Caco-2 (cell line): ENCODE measurements around the gene PCNA. TPM values are rescaled to one million over a fixed set of nuclear protein-coding genes. Genes with fewer than 3 reads are reported as not detected.

Source experiments
- BruUV-seq: library from RNA; stranded (reverse); fragments of 400-500 nt; replicated peaks from 2 replicates; lab custom pipeline; 2021; lab: Mats Ljungman, UMichigan
- CTCF ChIA-PET: fragments of 300-600 bp; sonication (Branson Sonifier 250); formaldehyde crosslinking; loops from one replicate; lab custom pipeline; 2022; ENCODE audit warnings: antibody characterized with exemption; lab: Charles Lee
- POLR2A ChIA-PET: fragments of 300-600 bp; sonication (Branson Sonifier 250); formaldehyde crosslinking; loops from one replicate; lab custom pipeline; 2022; ENCODE audit warnings: antibody characterized with exemption; lab: Charles Lee
- DNase-seq, 2 experiments: peaks; one replicate each; pipeline versions ENCODE4 v3.0.0 to v3.0.0-alpha.2; 2020 to 2022
- H3K27me3 ChIP-seq: replicated peaks from 2 replicates; pipeline ENCODE4 v1.6.0; 2011; ENCODE audit warnings: low read length; ENCODE audit not compliant: control insufficient read depth, insufficient read depth
- H3K36me3 ChIP-seq: 2 replicates; pipeline ENCODE4 v1.5.1; 2011; ENCODE audit warnings: low read length; ENCODE audit not compliant: control insufficient read depth, insufficient read depth
- H3K4me1 ChIP-seq: fragments of 250-450 bp; sonication (Bioruptor Pico); 2 replicates; pipeline ENCODE4 v1.5.1; 2020; ENCODE audit warnings: mild to moderate bottlenecking
- H3K4me3 ChIP-seq: 2 replicates; pipeline ENCODE4 v1.5.1; 2011; ENCODE audit warnings: low read depth, mild to moderate bottlenecking, control low read depth, low read length
- H3K9me3 ChIP-seq: fragments of 250-450 bp; sonication (Bioruptor Pico); 2 replicates; pipeline ENCODE4 v1.5.1; 2020; ENCODE audit warnings: mild to moderate bottlenecking, moderate library complexity
- H3K27ac Mint-ChIP-seq: one replicate; pipeline ENCODE4 v1.8.0; 2022; ENCODE audit warnings: mixed read lengths; ENCODE audit not compliant: unreplicated experiment
- H3K27me3 Mint-ChIP-seq: one replicate; pipeline ENCODE4 v1.8.0; 2022; ENCODE audit warnings: mixed read lengths; ENCODE audit not compliant: insufficient read depth, unreplicated experiment
- H3K36me3 Mint-ChIP-seq: one replicate; pipeline ENCODE4 v1.8.0; 2022; ENCODE audit warnings: mild to moderate bottlenecking, mixed read lengths; ENCODE audit not compliant: insufficient read depth, unreplicated experiment
- H3K4me1 Mint-ChIP-seq: one replicate; pipeline ENCODE4 v1.8.0; 2022; ENCODE audit warnings: low read depth, mixed read lengths; ENCODE audit not compliant: unreplicated experiment
- H3K4me3 Mint-ChIP-seq: one replicate; pipeline ENCODE4 v1.8.0; 2022; ENCODE audit warnings: mild to moderate bottlenecking, moderate library complexity, mixed read lengths; ENCODE audit not compliant: unreplicated experiment
- H3K9me3 Mint-ChIP-seq: one replicate; pipeline ENCODE4 v1.8.0; 2022; ENCODE audit warnings: mixed read lengths; ENCODE audit not compliant: unreplicated experiment
- CTCF ChIP-seq, 2 experiments: fragments of 200-600 bp in 1 of 2; IDR thresholded peaks; 1 replicate in 1 of 2; 2 replicates in 1 of 2; pipeline versions ENCODE4 v1.5.1 to v1.8.0; 2011 to 2022; ENCODE audit warnings: antibody characterized with exemption in 1 of 2, control low read depth in 1 of 2, inconsistent platforms in 1 of 2, low read depth in 1 of 2, low read length in 1 of 2, mild to moderate bottlenecking in 1 of 2, moderate library complexity in 1 of 2; ENCODE audit not compliant: insufficient read depth in 1 of 2, severe bottlenecking in 1 of 2, unreplicated experiment in 1 of 2
- intact Hi-C: fragments of 100-400 bp; cut with micrococcal nuclease; formaldehyde crosslinking; loops from one replicate; pipeline ENCODE4 v1.10.0; 2022; ENCODE audit not compliant: unreplicated experiment
- total RNA-seq: library from RNA; stranded (reverse); gene quantifications from 2 replicates; pipeline ENCODE4 v1.2.3, GENCODE V29; 2022

Gene PCNA
- total RNA-seq, 1 experiment from 2014 or later: 258 TPM

GRCh38 chr20:5070570-5070969 is 49.2 kb downstream of the PCNA start:
- DNase-seq: no peak
- Histone ChIP-seq H3K36me3 (no peaks in the 10 kb centered on the region), H3K4me1 (no peaks in the 10 kb centered on the region), H3K4me3 (no peak overlapping the region), H3K27me3 (no peaks in the 10 kb centered on the region), H3K9me3 (no peaks in the 10 kb centered on the region)
- no TSS peak for BruUV-seq
- H3K9me3 Mint-ChIP-seq: no peaks in the 10 kb centered on the region
- no peak overlapping the region for H3K27ac Mint-ChIP-seq
- no peaks in the 10 kb centered on the region for H3K4me1 Mint-ChIP-seq
- H3K36me3 Mint-ChIP-seq: no peaks in the 10 kb centered on the region
- no peak overlapping the region for H3K4me3 Mint-ChIP-seq
- no peaks in the 10 kb centered on the region for H3K27me3 Mint-ChIP-seq
- ChIA-PET POLR2A (no interaction called here), CTCF (no interaction called here)
- intact Hi-C loops: no loop called here
- TF ChIP-seq CTCF (IDR thresholded peaks at IDR 0.05; ENCODE audit: insufficient read depth in 1 of 2, low read depth in 1 of 2, low read length in 1 of 2, severe bottlenecking in 1 of 2, unreplicated experiment in 1 of 2): no peak

GRCh38 chr20:5070081-5070480 is 49.7 kb downstream of the PCNA start:
- Mint-ChIP-seq H3K9me3 (no peaks in the 10 kb centered on the region), H3K27ac (no peak overlapping the region), H3K27me3 (no peaks in the 10 kb centered on the region), H3K4me1 (no peaks in the 10 kb centered on the region), H3K4me3 (no peak overlapping the region), H3K36me3 (no peaks in the 10 kb centered on the region)
- no peak for TF ChIP-seq CTCF (IDR thresholded peaks at IDR 0.05; ENCODE audit: insufficient read depth in 1 of 2, low read depth in 1 of 2, low read length in 1 of 2, severe bottlenecking in 1 of 2, unreplicated experiment in 1 of 2)
- H3K4me1 ChIP-seq: no peaks in the 10 kb centered on the region
- H3K9me3 ChIP-seq: no peaks in the 10 kb centered on the region
- no TSS peak for BruUV-seq
- no peaks in the 10 kb centered on the region for H3K36me3 ChIP-seq
- CTCF ChIA-PET: no interaction called here
- H3K27me3 ChIP-seq: no peaks in the 10 kb centered on the region
- no peak for DNase-seq
- H3K4me3 ChIP-seq: no peak overlapping the region
- POLR2A ChIA-PET: no interaction called here
- intact Hi-C loops: no loop called here

GRCh38 chr20:5069141-5069806 is 50.5 kb downstream of the PCNA start:
- Histone ChIP-seq H3K9me3 (no peaks in the 10 kb centered on the region), H3K4me1 (no peaks in the 10 kb centered on the region), H3K4me3 (no peak overlapping the region), H3K36me3 (no peaks in the 10 kb centered on the region), H3K27me3 (no peaks in the 10 kb centered on the region)
- no TSS peak for BruUV-seq
- DNase-seq: no peak
- Mint-ChIP-seq H3K9me3 (no peaks in the 10 kb centered on the region), H3K27ac (no peak overlapping the region), H3K27me3 (no peaks in the 10 kb centered on the region), H3K36me3 (no peaks in the 10 kb centered on the region), H3K4me3 (no peak overlapping the region), H3K4me1 (no peaks in the 10 kb centered on the region)
- CTCF ChIA-PET: no interaction called here
- intact Hi-C loops: no loop called here
- no peak for TF ChIP-seq CTCF (IDR thresholded peaks at IDR 0.05; ENCODE audit: insufficient read depth in 1 of 2, low read depth in 1 of 2, low read length in 1 of 2, severe bottlenecking in 1 of 2, unreplicated experiment in 1 of 2)
- POLR2A ChIA-PET: no interaction called here
